HEK293 (cell line): ENCODE measurements around the gene SIX3.

ENCODE experiments used
- BCL11A ChIP-seq: fragments of 450-650 bp; formaldehyde crosslinking; IDR thresholded peaks from 2 replicates; pipeline ENCODE4 v1.5.1; 2016; ENCODE audit warnings: low read depth, missing biosample characterization, missing genetic modification characterization
- CTCF ChIP-seq: fragments of 450-650 bp; formaldehyde crosslinking; IDR thresholded peaks from 2 replicates; pipeline ENCODE4 v1.5.1; 2016; ENCODE audit warnings: missing biosample characterization, missing genetic modification characterization
- ELK4 ChIP-seq: IDR thresholded peaks from 2 replicates; pipeline ENCODE4 v1.6.1; 2011; ENCODE audit warnings: mild to moderate bottlenecking, low read depth, low read length, borderline replicate concordance
- MYNN ChIP-seq: fragments of 450-650 bp; formaldehyde crosslinking; IDR thresholded peaks from 2 replicates; pipeline ENCODE4 v1.5.1; 2016; ENCODE audit warnings: missing biosample characterization, missing genetic modification characterization, borderline replicate concordance
- REST ChIP-seq: fragments of 450-650 bp; formaldehyde crosslinking; IDR thresholded peaks from 2 replicates; pipeline ENCODE4 v1.5.1; 2016; ENCODE audit warnings: missing biosample characterization, missing genetic modification characterization
- SP2 ChIP-seq: fragments of 450-650 bp; formaldehyde crosslinking; IDR thresholded peaks from 2 replicates; pipeline ENCODE4 v1.5.1; 2016; ENCODE audit warnings: missing biosample characterization, missing genetic modification characterization
- ZNF223 ChIP-seq: fragments of 450-650 bp; formaldehyde crosslinking; IDR thresholded peaks from 2 replicates; pipeline ENCODE4 v1.5.1; 2016; ENCODE audit warnings: missing biosample characterization, missing genetic modification characterization
- ZNF239 ChIP-seq: fragments of 450-650 bp; formaldehyde crosslinking; IDR thresholded peaks from 2 replicates; pipeline ENCODE4 v1.5.1; 2016; ENCODE audit warnings: missing biosample characterization, missing genetic modification characterization
- ZNF404 ChIP-seq: fragments of 450-650 bp; formaldehyde crosslinking; IDR thresholded peaks from 2 replicates; pipeline ENCODE4 v1.5.1; 2017; ENCODE audit warnings: missing biosample characterization, missing genetic modification characterization

- TF ChIP-seq REST (tag by site-specific recombination) (no peak), BCL11A (no peak), SP2 (tag by site-specific recombination) (no peak), CTCF (tag by site-specific recombination) (no peak), ZNF223 (no peak), ZNF404 (tag by site-specific recombination) (no peak), MYNN (no peak), ZNF239 (tag by site-specific recombination) (no peak), ELK4 (no peak)
These were observed 1.4 kb upstream of the SIX3 start for GRCh38 chr2:44940049-44940494.
